OCI-LY7 (cell line): ENCODE measurements around the gene SLC9A7. TPM values are rescaled to one million over a fixed set of nuclear protein-coding genes. Genes with fewer than 3 reads are reported as not detected.

Experiments used
- BruUV-seq: library from RNA; stranded (reverse); fragments of 400-500 nt; replicated peaks from 2 replicates; lab custom pipeline; 2021; lab: Mats Ljungman, UMichigan
- CTCF ChIA-PET: fragments of 300-600 bp; sonication (Branson Sonifier 250); formaldehyde crosslinking; loops from one replicate; lab custom pipeline; 2022; ENCODE audit warnings: antibody characterized with exemption; ENCODE audit not compliant: unreplicated experiment; lab: Charles Lee
- POLR2A ChIA-PET: fragments of 300-600 bp; sonication (Branson Sonifier 250); formaldehyde crosslinking; loops from one replicate; lab custom pipeline; 2022; ENCODE audit warnings: antibody characterized with exemption; lab: Charles Lee
- DNase-seq: peaks from one replicate; pipeline ENCODE4 v3.0.0-alpha.2; 2015; ENCODE audit warnings: low spot score
- H2AFZ ChIP-seq: fragments of 200-600 bp; sonication (generic), shearing (Covaris generic); 2 replicates; pipeline ENCODE4 v1.6.1; 2014; ENCODE audit warnings: mild to moderate bottlenecking, antibody characterized with exemption, low read length, moderate library complexity
- H3K27ac ChIP-seq: fragments of 200-600 bp; sonication (generic); 2 replicates; pipeline ENCODE4 v1.5.1; 2014; ENCODE audit warnings: mixed run types, low read depth, mild to moderate bottlenecking, moderate library complexity, low read length, inconsistent platforms; ENCODE audit not compliant: poor library complexity, severe bottlenecking
- H3K36me3 ChIP-seq: fragments of 200-600 bp; sonication (generic); 2 replicates; pipeline ENCODE4 v1.6.1; 2014; ENCODE audit warnings: mild to moderate bottlenecking, antibody characterized with exemption, low read length, moderate library complexity, mixed read lengths; ENCODE audit not compliant: insufficient read depth
- H3K4me1 ChIP-seq: fragments of 200-600 bp; sonication (generic); 2 replicates; pipeline ENCODE4 v1.5.1; 2014; ENCODE audit warnings: mild to moderate bottlenecking, low read length; ENCODE audit not compliant: insufficient read depth, poor library complexity, severe bottlenecking
- H3K4me2 ChIP-seq: fragments of 200-600 bp; sonication (generic); 2 replicates; pipeline ENCODE4 v1.6.1; 2014; ENCODE audit warnings: mild to moderate bottlenecking, low read length
- H3K4me3 ChIP-seq: fragments of 200-600 bp; sonication (generic); 2 replicates; pipeline ENCODE4 v1.5.1; 2014; ENCODE audit warnings: mild to moderate bottlenecking, low read depth, low read length; ENCODE audit not compliant: poor library complexity, severe bottlenecking
- H3K79me2 ChIP-seq: fragments of 200-600 bp; sonication (generic); 2 replicates; pipeline ENCODE4 v1.6.1; 2016; ENCODE audit warnings: low read depth, mild to moderate bottlenecking, low read length, moderate library complexity, mixed read lengths; ENCODE audit not compliant: insufficient read depth
- H3K9me2 ChIP-seq: fragments of 200-600 bp; sonication (generic); 2 replicates; pipeline ENCODE4 v1.6.1; 2016; ENCODE audit warnings: mild to moderate bottlenecking, low read length, mixed read lengths; ENCODE audit not compliant: insufficient read depth
- H3K9me3 ChIP-seq: fragments of 200-600 bp; sonication (generic); 2 replicates; pipeline ENCODE4 v1.6.1; 2014; ENCODE audit warnings: mild to moderate bottlenecking, mixed run types, low read length, mixed read lengths
- H4K20me1 ChIP-seq: fragments of 200-600 bp; sonication (generic); 2 replicates; pipeline ENCODE4 v1.6.1; 2014; ENCODE audit warnings: mild to moderate bottlenecking, antibody characterized with exemption, low read length, moderate library complexity, mixed read lengths; ENCODE audit not compliant: insufficient read depth
- CTCF ChIP-seq: fragments of 200-600 bp; sonication (generic); conservative IDR thresholded peaks from 2 replicates; pipeline ENCODE4 v1.5.1; 2014; ENCODE audit warnings: mild to moderate bottlenecking, antibody characterized with exemption, low read length, moderate library complexity, mixed read lengths
- EZH2phosphoT487 ChIP-seq: fragments of 200-600 bp; sonication (generic); IDR thresholded peaks from 2 replicates; pipeline ENCODE4 v1.6.1; 2018; ENCODE audit warnings: low read depth, borderline replicate concordance, mild to moderate bottlenecking, mixed run types, antibody characterized with exemption, low read length, moderate library complexity, mixed read lengths
- intact Hi-C: fragments of 100-400 bp; cut with micrococcal nuclease; formaldehyde crosslinking; loops from one replicate; pipeline ENCODE4 v1.10.0; 2022; ENCODE audit not compliant: unreplicated experiment
- total RNA-seq, 2 experiments: library from RNA; depleted of rRNA in 1 of 2; stranded (reverse); fragments of >200 nt in 1 of 2; shearing (Covaris generic) in 1 of 2; gene quantifications; 2 replicates each; pipeline ENCODE4 v1.2.3, GENCODE V29; 2014 to 2022

Gene SLC9A7
- total RNA-seq, 2 experiments from 2014 or later, result 40.5 to 59.6 TPM

- H3K4me2 ChIP-seq, result peak overlapping the region; percentile 74
Observed at GRCh38 chrX:46710927-46711623, 47.8 kb downstream of the SLC9A7 start.

GRCh38 chrX:46710425-46710824, 48.5 kb downstream of the SLC9A7 start:
- H3K27ac ChIP-seq, result peak overlapping the region; percentile 93
- no peak for DNase-seq
- peak overlapping the region; percentile 74 for H3K4me2 ChIP-seq
- ChIA-PET POLR2A (interaction anchor here (0.6 kb wide), 1 partner anchor 11 kb away, joined by 3 read pairs; no protein-coding TSS in a partner anchor), CTCF (no interaction called here)
- intact Hi-C loops, result loop anchor here (5.0 kb wide), 1 partner anchor 252 kb away; no protein-coding TSS in a partner anchor
- H3K79me2 ChIP-seq, result peaks cover 75% of the 10 kb centered on the region
- BruUV-seq, result no TSS peak
- H2AFZ ChIP-seq, result no peak overlapping the region
- peaks cover 20% of the 10 kb centered on the region for H3K36me3 ChIP-seq
- no peaks in the 10 kb centered on the region for H4K20me1 ChIP-seq
- peak overlapping the region; percentile 56 for H3K4me3 ChIP-seq
- no peaks in the 10 kb centered on the region for H3K9me2 ChIP-seq
- peaks cover 69% of the 10 kb centered on the region for H3K4me1 ChIP-seq
- peaks cover 6% of the 10 kb centered on the region; the same call in 1 of the 2 replicates for H3K9me3 ChIP-seq
- TF ChIP-seq EZH2phosphoT487 (no peak), CTCF (no peak)

More at GRCh38 chrX:46710927-46711623, 47.8 kb downstream of the SLC9A7 start:
- Histone ChIP-seq H3K4me3 (peak overlapping the region; percentile 56), H2AFZ (no peak overlapping the region), H3K4me1 (peaks cover 69% of the 10 kb centered on the region), H3K27ac (peak overlapping the region; percentile 93), H3K9me2 (no peaks in the 10 kb centered on the region), H3K79me2 (peaks cover 75% of the 10 kb centered on the region), H3K36me3 (peaks cover 20% of the 10 kb centered on the region), H4K20me1 (no peaks in the 10 kb centered on the region), H3K9me3 (peaks cover 6% of the 10 kb centered on the region; the same call in 1 of the 2 replicates)
- intact Hi-C loops, result loop anchor here (1.0 to 5.0 kb wide), 2 partner anchors 43 to 251 kb away; no protein-coding TSS in a partner anchor
- no peak for TF ChIP-seq EZH2phosphoT487
- TF ChIP-seq CTCF, result peak; percentile 49; the same call in 1 of the 2 replicates
- POLR2A ChIA-PET, result no interaction called here
- CTCF ChIA-PET, result no interaction called here
- BruUV-seq, result no TSS peak
- DNase-seq, result peak; percentile 73
